Astrocyte (in vitro differentiated cells and primary cell): ENCODE measurements around the gene KIAA0825.

Experiments used
- CTCF ChIP-seq: IDR thresholded peaks from 2 replicates; pipeline ENCODE4 v1.5.1; 2011; ENCODE audit warnings: low read depth, mild to moderate bottlenecking, inconsistent platforms, low read length, moderate library complexity; ENCODE audit not compliant: insufficient read depth
- EZH2 ChIP-seq: IDR thresholded peaks from 2 replicates; pipeline ENCODE4 v1.6.1; 2012; ENCODE audit warnings: mild to moderate bottlenecking, low read length, inconsistent platforms; ENCODE audit not compliant: insufficient read depth

GRCh38 chr5:94385767-94386166, 232.6 kb downstream of the KIAA0825 start:
- TF ChIP-seq CTCF (no peak), EZH2 (no peak)
